Ramos (cell line): ENCODE data around the gene HES1.
"Not testable (repeated sequence)": the region's sequence is repeated elsewhere in the genome, so short reads cannot be mapped to it uniquely, and the experiment has no call there.

ENCODE experiments used
- in situ Hi-C: fragments of 300-500 bp; cut with MboI; formaldehyde crosslinking; loops from one replicate; pipeline ENCODE4 v1.14.3; 2022; ENCODE audit warnings: low sequenced_read_pairs; ENCODE audit not compliant: unreplicated experiment

Gene HES1

DNA sequence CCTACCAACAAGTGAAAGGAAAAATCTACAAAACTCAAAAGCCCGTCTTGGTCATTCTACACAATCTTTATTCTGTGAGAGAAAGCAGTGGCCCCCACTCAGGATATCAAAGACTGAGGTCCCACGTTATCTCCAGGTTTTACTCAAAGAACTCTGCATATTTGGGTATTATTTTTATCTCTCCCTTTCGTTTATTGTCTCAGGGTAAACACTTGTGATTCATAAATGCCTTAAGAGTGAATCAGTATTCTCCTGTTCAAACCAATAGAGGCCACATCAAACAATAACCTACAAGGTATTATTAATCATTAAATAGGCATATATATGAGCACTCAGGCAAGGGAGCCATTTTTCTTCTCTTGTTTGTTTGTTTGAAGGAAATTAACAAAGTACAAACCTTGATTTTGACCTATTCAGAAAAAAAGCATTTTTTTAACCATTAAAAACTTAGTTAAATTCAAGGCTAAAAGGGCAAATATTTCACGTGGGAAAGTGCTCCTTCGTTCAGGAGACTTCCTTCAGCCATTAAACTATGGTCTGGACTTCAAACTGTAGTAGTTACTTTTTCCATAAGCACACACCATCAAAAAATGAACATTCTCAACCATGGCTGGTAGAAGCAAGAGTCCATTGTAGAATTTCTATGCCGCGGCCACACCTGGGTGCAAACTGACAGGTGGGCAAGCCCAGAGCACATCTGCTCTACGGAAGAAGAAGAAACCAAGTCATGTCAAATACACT, 13.9 kb upstream of the HES1 start:
- in situ Hi-C loops = loop anchor here (25.0 kb wide), 1 partner anchor 1935 kb away; no protein-coding TSS in a partner anchor

DNA sequence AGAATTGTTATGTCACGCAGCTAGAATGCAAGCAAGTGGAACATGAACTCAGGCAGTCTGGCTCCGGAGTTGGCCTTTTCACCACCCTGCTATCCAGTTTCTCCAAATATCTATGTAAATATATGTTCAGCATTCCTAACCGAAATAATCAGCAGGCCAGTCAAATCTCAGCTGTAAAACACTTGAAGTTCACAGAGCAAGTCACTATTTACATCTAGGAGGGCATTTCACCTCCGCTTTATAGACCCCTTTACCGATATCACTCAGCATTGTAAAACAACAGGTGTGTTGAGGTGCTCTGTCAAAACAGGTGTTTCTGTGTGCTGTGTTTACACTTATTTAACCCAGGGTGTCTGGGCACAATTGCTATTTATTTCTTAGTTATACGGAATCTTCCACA, 12.2 kb upstream of the HES1 start:
- in situ Hi-C loops = loop anchor here (25.0 kb wide), 1 partner anchor 1936 kb away; no protein-coding TSS in a partner anchor

DNA sequence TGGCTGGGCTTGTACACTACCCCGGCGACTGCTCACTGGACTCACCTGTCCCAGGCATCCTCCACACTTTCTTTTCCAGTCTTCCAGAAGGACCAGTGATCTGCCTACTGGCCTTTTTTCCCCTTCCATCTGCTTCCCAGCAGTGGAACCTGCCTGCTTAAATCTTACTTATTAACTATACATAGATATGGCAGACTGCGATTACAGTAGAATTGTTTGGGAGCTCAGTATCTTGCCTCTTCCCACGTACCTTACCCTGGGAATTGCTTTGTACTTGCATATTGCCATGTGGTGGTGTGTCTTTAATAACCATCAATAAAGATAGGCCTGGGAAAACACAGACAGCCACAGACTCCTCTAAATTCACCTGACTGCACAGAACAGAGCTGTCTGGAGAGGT, 11.8 kb upstream of the HES1 start:
- in situ Hi-C loops = loop anchor here (25.0 kb wide), 1 partner anchor 1937 kb away; no protein-coding TSS in a partner anchor

DNA sequence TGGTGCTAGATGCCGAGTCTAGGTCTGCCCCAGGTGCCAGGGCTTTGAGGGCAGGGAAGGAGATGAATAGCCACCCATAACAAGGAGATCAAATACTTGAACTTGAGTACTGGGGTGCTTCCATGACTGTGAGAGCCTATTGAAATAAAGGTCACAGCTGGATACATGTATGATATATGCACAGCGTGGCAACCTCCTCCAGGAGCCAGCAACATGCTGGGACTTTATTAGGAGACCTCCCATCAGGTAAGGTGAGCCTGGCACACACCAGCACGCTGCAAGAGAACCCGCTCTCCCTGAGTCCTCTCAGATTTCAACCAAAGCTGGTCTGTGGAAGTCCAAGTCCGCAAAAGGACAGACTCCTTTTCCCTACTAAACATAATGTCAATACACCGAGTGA, 10.5 kb upstream of the HES1 start:
- in situ Hi-C loops = no loop called here

DNA sequence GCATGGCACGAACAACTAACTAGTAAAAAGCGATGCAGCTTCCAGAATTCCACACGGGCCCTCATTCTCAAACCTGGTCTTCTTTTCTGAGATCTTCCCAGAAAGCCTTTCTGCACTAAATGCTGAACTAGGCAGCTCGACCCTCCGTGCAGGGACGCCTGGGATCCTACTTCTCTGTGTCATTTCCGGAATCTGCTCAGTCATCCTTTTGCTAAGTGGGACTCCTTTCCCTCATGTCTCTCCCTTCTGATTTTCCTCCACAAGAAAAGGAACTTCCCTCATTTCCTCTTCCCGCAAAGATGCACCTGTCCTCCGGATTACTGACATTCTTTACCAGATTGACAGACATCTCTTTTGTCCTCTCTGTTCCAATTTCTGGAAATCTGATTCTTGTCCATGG, 9.2 kb upstream of the HES1 start:
- in situ Hi-C loops = no loop called here

DNA sequence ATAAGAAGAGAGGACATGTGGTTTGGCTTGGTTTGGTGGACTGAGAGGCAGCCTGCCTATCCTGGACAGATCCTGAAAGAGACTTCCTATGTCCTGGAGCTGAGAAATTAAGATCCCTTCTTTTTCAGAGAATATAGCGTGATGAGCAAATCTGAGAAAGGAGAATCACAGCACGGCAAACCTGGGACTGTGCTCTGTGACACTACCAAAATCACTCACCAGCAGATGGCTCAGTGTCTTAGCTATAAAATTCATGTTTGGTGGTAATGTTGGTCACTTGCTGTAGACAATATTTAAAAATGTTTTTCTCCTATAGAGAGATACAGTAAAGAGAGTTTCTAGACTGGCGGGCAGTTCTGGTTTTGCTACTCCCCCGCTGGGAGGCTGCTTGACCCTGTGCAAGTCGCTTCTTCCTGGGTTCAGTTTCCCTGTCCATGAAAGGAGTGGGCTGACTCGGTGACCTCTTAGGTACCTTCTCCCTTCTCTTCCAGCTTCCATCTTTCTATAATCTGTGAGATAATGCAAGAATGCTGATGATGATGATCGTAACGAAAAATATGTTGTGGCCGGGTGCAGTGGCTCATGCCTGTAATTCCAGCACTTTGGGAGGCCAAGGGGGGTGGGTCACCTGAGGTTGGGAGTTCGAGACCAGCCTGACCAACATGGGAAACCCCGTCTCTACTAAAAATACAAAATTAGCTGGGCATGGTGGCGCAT, 7.6 kb upstream of the HES1 start:
- in situ Hi-C loops = no loop called here

DNA sequence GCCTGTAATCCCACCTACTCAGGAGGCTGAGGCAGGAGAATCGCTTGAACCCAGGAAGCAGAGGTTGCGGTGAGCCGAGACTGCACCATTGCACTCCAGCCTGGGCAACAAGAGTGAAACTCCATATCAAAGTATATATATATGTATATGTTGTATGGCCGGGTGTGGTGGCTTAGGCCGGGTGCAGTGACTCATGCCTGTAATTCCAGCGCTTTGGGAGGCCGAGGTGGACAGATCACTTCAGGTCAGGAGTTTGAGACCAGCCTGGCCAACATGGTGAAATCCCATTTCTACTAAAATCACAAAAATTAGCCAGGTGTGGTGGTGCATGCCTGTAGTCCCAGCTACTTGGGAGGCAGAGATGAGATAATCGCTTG, 7.0 kb upstream of the HES1 start:
- in situ Hi-C loops = not testable (repeated sequence)

DNA sequence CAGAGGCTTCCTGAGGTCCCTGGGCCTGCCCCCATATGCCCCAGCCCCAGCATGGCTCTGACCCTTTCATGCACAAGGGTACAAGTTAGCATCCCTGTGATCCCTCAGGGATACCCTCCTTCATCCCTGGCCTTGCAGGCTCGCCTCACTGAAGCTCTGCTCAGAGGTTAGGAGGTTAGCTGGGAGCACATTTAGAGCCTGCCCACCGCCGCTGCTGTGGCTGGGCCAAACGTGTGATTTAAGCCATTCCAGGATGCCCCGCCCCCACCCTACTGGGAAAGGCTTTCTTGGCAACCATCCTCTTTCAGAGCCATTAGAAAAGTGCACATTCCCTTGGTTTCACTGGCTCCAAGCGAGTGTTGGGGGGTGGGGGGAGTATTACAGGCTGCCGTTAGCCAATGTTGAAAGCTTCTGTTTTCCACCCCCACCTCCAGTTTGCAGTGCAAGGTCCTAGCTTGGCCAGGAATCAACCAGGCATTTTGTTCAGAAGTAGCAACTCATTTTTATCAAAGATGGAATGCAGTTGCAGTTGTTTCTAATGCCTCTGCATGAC, 6.3 kb upstream of the HES1 start:
- in situ Hi-C loops = no loop called here

DNA sequence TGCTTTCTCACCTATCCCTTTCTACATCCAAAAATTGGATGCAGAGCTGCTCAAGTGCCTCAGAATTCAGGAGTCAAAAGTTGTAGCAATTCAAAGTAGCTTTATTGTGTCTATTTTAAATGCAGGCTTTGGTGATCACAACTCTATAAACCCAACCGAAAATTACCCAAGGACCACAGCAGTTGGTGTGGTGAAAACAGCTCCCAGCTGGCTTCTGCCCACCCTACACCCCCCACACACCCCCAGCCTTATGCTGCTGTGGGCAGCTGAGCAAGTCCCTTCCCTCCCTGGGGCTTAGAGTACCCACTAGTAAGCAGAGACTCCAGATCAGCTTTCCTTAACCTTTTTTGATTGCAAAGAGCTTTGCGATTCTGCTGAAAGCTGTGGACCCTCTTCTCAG, 5.8 kb upstream of the HES1 start:
- in situ Hi-C loops = no loop called here

DNA sequence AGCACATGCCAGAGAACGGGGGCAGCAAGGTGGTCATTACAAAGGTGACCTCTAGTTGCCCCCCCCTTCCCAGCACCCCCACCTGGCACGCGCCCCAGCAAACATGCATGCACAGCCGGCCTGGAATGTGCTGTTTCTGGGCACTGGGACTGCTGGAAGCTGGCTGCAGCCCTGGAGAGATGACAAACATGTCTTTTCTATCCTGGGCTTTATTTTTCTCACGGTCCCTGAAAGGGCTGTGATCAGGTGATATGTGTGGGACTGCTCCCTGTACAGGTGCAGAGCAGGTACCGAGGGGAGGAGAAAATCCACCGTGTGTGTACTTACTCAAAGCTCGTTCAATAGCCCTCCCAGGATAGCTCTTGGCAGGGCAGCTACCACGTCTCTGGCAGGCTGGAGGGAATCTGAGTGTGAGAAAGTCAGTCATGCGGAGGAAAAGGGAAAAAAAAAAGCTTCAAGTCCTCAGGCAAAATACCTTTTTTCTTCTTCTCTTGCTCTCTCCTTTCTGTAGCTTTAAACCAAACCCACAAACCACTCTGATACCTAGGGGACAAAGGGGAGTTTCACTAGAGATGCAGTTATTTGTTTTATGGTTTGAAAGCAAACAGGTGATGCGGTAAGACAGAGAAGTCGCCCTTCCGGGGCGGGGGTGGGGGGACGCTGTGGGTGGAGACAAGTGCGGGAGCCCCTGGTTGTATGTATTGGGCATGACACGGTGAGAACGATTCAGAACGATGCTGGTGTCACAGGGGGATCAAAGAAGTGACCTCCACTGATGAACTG, 5.0 kb upstream of the HES1 start:
- in situ Hi-C loops = no loop called here

DNA sequence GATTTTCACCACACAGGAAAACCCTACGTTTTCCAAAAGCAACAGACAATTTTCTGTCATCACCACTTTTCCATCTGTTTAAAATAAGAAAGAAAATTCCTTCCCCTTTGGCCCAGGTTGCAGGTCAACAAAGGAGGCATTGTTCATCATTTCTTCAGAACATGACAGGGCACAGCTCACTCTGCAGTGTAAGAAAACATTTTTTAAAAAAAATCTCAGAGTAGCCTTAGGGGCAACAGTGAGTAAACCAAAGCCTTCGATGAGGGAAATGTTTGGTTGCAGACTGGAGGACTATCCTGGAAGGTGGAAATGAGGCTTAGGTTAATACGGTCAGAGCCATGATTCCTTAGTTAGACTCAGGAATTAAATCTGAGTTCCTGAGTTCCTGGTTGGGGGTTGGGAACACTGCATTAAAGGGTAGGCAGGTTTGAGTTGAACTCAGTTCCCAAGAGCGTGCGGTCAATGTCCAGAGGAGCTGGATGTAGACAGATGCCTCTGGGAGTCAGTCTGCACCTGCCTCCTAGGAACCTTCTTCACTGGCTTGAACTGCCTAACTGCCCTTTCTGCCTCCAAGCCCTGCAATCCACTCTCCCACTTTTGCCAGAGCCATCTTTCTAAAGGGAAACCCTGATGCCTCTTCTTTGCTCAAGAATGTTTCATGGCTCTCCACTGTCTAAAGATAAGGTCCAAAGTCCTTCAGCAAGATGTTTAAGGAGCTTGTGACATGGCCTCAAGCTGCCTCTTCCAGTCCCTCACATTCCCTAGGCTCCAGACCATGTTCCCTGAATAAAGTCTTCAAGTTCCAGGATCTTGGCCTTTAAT, 3.3 kb upstream of the HES1 start:
- in situ Hi-C loops = no loop called here

DNA sequence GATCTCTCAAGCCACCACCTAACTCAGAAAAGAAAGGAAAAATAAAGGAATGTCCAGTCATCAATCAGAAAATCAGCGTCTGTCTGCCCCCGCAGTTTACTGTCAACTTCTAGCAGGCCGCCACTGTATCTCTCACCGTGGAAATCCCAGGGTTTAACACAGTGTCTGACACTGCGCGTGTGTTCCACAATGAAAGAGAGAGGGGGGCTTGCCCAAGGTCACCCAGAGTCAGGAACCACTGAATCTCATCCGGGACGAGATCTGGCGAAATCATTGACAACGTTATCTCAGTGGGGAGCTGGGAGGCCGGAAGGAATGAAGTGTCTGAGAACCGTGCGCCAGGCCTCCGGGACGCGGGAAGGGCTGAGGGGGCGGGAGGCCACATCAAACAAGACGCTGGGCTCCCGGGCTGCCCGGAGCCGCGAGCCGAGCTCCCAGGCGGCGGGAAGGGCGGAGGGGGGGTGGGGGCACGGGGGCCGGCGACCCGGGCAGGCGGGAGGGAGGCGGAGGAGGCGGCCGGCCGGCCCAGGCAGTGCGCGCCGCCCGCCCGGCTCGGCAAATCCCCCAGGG, 2.2 kb upstream of the HES1 start:
- in situ Hi-C loops = no loop called here

DNA sequence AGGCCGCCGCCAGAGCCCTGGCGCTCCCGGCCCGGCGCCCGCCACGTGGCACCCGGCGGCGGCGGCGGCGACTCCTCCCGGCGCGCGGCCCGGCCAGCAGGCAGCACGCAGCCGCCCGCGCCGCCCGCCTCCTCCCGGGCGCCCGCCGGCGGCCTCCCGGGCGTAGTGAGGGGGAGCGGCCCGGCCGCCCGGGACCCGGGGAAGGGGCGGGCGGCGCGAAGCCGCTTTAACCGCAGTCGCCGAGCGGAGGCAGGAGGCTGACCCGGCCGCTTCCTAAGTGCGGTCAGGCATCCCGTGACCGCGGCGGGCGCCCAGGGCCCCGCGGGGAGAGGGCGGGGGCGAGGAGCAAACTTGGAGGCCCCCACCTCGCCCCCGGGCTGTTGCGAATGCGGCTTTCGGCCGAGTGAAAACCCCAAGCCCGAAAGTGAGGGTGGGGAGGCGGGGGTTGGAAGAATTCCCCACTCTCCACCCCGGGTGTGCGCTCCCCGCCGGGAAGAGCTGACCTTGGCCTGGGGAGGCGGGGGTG, 1.7 kb upstream of the HES1 start:
- in situ Hi-C loops = no loop called here

DNA sequence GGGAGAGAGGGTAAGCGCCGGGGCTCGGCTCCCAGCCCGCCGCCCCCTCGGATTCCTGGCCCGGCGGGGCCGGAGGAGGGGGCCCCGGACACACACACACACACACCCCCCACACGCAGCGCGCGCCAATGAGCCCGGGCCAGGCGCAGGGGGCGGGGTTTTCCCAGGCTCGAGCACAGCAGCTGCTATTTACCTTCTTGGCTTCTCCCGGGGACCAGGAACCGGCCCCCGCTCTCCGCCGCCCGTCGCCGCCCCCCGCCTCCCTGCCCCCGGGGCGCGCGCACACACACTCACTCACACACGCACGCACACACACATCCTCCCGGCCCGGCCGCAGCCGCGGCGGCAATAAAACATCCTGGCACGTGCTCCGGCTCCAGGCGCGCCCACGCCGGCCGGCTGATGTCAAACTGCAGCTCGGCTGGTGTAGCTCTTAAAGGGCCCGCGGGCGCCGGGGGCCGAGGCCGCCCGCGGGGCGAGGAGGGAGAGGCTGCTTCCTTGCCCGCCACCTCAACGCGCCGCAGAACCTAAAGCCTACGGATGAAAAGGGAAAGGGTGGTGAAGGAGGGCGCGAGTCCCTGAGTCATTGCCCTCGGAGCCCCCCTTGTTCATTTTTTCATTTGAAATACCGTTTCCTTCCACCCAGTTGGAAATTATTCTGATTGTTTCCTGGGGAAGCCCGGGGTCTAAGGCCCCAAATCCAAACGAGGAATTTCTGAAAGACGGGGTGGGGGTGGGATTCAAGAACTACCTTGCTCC, 1.0 kb upstream of the HES1 start:
- in situ Hi-C loops = loop anchor here (5.0 kb wide), 1 partner anchor 348 kb away; no protein-coding TSS in a partner anchor

DNA sequence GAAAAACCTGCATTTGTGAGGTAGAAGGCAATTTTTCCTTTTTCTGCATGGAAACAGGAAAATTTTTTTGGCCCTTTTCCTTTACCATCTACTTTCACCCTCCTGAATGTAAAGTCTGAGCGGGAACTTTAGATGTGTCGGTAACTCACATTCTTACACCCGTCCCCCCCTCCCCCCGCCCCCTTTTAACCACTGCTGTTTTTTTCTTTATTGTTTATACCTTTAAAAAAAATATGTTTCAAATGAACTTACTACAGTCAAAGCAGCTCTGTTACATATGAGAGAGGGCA, 487 bp upstream of the HES1 start:
- in situ Hi-C loops = loop anchor here (5.0 kb wide), 1 partner anchor 348 kb away; no protein-coding TSS in a partner anchor

DNA sequence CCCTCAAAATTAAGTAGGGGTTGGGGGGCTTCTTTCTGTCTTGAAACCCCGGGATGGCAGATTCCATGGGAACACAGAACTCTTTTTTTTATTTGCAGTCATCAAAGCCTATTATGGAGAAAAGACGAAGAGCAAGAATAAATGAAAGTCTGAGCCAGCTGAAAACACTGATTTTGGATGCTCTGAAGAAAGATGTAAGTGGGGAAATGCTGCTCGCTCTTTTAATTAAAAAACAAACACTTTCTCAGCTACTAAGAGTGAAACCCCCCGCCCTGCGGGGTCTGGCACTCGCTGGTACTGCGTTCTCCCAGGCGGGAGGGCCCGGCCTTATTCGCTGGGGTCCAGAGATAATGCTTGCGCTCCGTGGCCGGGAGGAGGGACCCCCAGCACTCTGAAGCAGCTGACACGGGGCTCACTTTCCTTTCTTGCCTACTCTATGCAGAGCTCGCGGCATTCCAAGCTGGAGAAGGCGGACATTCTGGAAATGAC, 615 bp downstream of the HES1 start:
- in situ Hi-C loops = loop anchor here (5.0 kb wide), 1 partner anchor 349 kb away; no protein-coding TSS in a partner anchor

DNA sequence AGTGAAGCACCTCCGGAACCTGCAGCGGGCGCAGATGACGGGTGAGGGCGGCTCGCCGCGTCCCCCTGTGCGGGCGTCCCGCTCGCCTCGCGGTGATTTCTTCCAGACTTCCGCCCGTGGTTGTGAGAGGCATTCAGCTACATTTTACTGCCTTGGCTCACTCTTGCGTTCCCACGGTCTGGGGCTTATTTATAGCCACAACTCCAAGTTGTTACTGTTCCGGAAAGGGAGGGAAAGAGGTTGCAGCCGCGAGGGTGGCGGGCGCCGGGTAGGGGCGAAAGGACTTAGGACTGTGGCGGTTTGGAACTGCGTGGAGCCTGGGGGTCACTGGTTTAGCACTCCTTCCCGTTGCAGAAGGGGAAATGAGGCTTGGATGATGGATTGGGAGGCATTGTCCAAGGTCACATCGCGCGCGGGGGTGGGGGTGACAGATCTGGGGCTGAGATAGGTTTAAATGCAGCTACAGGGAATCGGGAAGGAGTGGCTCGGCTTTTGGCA, 1.1 kb downstream of the HES1 start:
- in situ Hi-C loops = loop anchor here (5.0 kb wide), 1 partner anchor 350 kb away; no protein-coding TSS in a partner anchor
